Measurements from ENCODE around the gene CLTA. TPM values are rescaled to one million over a fixed set of nuclear protein-coding genes. Genes with fewer than 3 reads are reported as not detected.
"Not testable (repeated sequence)": the region's sequence is repeated elsewhere in the genome, so short reads cannot be mapped to it uniquely, and the experiment has no call there.

Gene CLTA
- total RNA-seq, 1 donor: 239 TPM

DNA sequence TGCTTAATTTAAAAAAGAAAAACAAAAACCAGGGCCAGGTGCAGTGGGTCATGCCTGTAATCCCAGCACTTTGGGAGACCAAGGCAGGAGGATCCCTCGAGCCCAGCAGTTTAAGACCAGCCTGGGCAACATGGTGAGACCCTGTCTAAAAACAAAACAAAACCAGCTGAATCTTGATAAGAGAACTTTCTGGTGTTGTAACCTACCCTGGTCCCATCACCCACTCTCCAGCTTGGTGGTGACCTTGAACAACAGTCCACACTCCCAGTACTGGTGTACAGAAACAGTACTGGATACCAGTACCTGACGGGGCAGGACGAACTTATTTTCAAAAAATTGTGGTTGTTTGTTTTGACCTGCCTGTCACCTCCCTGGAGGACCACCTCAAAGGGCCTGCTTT is 30.9 kb downstream of the CLTA start:
- TF ChIP-seq, protein P1, sequence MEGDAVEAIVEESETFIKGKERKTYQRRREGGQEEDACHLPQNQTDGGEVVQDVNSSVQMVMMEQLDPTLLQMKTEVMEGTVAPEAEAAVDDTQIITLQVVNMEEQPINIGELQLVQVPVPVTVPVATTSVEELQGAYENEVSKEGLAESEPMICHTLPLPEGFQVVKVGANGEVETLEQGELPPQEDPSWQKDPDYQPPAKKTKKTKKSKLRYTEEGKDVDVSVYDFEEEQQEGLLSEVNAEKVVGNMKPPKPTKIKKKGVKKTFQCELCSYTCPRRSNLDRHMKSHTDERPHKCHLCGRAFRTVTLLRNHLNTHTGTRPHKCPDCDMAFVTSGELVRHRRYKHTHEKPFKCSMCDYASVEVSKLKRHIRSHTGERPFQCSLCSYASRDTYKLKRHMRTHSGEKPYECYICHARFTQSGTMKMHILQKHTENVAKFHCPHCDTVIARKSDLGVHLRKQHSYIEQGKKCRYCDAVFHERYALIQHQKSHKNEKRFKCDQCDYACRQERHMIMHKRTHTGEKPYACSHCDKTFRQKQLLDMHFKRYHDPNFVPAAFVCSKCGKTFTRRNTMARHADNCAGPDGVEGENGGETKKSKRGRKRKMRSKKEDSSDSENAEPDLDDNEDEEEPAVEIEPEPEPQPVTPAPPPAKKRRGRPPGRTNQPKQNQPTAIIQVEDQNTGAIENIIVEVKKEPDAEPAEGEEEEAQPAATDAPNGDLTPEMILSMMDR (IDR thresholded peaks at IDR 0.05; ENCODE audit: insufficient read depth, low read length): no peak
- DNase-seq (ENCODE audit: low read depth): no peak
- H3K4me3 ChIP-seq (ENCODE audit: low read depth, low read length): no peak overlapping the region

DNA sequence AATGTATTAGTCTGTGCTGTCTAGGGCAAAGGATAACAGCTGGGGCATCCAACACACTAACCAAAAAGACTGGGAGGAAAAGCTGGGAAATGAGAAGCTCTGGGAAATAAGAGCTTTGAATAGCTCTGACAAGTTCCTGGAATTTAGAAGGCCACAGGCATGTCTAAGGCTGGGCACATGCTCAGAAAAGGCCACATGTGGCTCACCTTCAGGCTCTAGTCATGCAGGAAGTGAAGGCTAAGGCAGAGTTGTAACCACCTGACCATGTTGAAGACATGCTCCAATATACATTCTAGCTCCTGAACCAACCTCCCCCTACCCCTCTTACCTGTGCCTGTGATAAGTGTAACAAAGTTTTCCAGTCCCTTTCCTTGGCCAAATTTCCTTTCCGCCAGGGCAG is 31.7 kb downstream of the CLTA start:
- no peak overlapping the region for H3K4me3 ChIP-seq (ENCODE audit: low read depth, low read length)
- TF ChIP-seq, protein P1 (IDR thresholded peaks at IDR 0.05; ENCODE audit: insufficient read depth, low read length): no peak
- DNase-seq (ENCODE audit: low read depth): no peak

DNA sequence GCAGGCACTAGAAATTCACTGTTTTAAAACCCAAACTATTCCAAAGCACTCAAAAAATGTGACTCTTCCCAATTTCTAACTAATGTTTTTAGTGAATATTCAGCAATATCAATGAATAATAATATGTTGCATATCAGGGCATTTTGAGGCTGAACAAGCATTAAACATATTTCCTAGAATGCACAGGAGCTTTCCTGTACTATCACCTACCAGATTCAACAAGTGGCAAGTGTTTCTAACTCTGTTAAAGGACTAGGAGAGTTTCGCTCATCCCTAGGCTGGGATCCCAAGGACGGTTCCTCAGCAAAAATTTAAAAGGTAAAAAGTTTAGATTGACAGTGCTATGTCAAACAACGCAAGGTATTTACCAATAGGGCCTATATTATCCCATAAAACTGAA is 46.5 kb downstream of the CLTA start:
- no peak for DNase-seq (ENCODE audit: low read depth)
- TF ChIP-seq, protein P1 (IDR thresholded peaks at IDR 0.05; ENCODE audit: insufficient read depth, low read length): no peak

DNA sequence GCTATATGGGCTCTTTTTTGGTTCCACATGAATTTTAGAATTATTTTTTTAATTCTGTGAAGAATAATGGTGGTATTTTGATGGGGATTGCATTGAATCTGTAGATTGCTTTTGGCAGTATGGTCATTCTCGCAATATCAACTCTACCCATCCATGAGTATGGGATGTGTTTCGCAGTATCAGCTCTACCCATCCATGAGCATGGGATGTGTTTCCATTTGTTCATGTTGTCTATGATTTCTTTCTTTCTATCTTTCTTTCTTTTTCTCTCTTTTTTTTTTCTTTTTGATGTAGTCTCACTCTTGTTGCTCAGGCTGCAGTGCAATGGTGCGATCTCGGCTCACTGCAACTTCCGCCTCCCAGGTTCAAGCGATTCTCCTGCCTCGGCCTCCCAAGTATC is 48.5 kb downstream of the CLTA start:
- H3K4me3 ChIP-seq (ENCODE audit: low read depth, low read length); DNase-seq (ENCODE audit: low read depth): not testable (repeated sequence)

More for the DNA sequence above, 46.5 kb downstream of the CLTA start:
- H3K4me3 ChIP-seq (ENCODE audit: low read depth, low read length): no peak overlapping the region

DNA sequence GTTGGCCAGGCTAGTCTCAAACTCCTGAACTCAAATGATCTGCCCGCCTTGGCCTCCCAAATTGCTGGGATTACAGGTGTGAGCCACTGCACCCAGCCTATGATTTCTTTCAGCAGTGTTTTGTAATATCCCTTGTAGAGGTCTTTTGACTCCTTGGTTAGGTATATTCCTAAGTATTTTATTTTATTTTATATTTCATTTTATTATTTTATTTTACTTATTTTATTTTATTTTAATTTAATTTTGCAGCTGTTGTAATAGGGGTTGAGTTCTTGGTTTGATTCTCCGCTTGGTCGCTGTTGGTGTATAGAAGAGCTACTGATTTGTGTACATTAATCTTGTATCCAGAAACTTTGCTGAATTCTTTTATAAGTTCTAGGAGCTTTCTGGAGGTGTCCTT is 49.0 kb downstream of the CLTA start:
- DNase-seq (ENCODE audit: low read depth); H3K4me3 ChIP-seq (ENCODE audit: low read depth, low read length): not testable (repeated sequence)

DNA sequence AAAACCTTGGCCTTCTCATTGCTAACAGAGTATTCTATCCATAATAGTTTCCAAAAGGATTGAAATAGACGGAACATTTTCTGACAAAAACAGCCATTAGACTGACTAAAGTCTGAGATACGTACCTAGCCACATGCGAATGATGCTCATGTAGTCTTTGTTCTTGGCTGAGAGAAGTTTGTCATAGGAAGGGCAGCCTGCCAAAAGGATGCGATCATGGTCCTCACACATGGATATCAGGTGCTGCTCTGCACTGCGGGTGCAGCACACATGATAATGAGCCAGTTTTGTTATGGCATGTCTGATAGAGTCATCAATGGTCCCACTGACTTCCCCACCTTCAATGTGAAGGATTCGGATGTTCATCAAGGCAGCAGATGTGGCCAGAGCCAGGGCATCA is 55.2 kb downstream of the CLTA start:
- TF ChIP-seq, protein P1 (IDR thresholded peaks at IDR 0.05; ENCODE audit: insufficient read depth, low read length): no peak
- no peak for DNase-seq (ENCODE audit: low read depth)

DNA sequence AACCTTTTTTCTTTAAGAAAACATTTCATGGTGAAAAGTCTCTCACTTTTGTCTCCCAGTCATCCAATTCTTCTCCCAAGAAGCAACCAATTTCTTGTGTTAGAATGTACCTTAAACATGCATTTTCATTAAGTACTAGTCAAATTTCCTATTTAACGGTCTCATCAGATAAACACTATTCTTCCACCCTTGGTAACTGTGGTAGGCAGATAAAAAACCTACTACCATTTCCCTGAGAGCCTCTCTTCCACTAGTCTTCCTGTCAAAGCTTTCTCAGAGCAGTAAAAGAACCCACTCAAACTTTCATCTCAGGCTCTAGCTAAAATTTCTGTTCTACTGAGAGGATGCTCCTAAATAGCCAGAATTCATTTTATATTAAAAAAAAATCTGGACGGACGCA is 56.6 kb downstream of the CLTA start:
- no peak overlapping the region for H3K4me3 ChIP-seq (ENCODE audit: low read depth, low read length)
- DNase-seq (ENCODE audit: low read depth): no peak
- TF ChIP-seq, protein P1 (IDR thresholded peaks at IDR 0.05; ENCODE audit: insufficient read depth, low read length): no peak

More for the DNA sequence above, 55.2 kb downstream of the CLTA start:
- no peak overlapping the region for H3K4me3 ChIP-seq (ENCODE audit: low read depth, low read length)

DNA sequence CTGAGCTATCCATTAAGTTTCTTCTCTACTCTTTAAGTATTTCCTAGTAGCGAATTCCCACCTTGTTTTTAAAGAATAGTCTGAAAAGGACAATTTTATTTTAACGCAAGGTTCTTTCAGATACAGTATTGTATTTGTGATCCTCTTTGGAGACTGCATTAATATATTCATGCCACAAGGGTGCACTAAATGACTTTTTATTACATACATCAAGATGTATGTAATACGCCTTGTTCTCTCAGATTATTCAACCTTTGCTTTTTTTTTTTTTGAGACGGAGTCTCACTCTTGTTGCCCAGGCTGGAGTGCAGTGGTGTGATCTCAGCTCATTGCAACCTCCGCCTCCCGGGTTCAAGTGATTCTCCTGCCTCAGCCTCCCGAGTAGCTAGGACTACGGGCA is 57.3 kb downstream of the CLTA start:
- TF ChIP-seq, protein P1 (IDR thresholded peaks at IDR 0.05; ENCODE audit: insufficient read depth, low read length): peak; percentile 8
- peak; percentile 55 for DNase-seq (ENCODE audit: low read depth)

More for the DNA sequence above, 57.3 kb downstream of the CLTA start:
- H3K4me3 ChIP-seq (ENCODE audit: low read depth, low read length): not testable (repeated sequence)

Measured in fibroblast of the aortic adventitia (primary cell).